Pancreas (tissue), 10 donors: Measurements from ENCODE around the gene SRBD1. TPM values are rescaled to one million over a fixed set of nuclear protein-coding genes. Genes with fewer than 3 reads are reported as not detected.

Experiments
- ATAC-seq, 4 donors: fragments of 200-7000 bp; cut with Tn5 transposase; one replicate each; pipeline versions ENCODE4 v1.8.0 to v1.9.1; 2020; ENCODE audit warnings: mild to moderate bottlenecking in 4 of 4, moderate library complexity in 4 of 4
- DNase-seq, 6 donors: peaks; one replicate each; pipeline ENCODE4 v3.0.0-alpha.2; 2020
- FAIRE-seq: peaks from 2 replicates; lab custom pipeline; 2012; peaks lifted over from hg19 to GRCh38; lab: Jason Lieb, UNC
- H3K27ac ChIP-seq, 4 donors: fragments of 200-600 bp; sonication (generic); 1 replicate in 3 of 4; 2 replicates in 1 of 4; pipeline versions ENCODE4 v1.5.0 to v1.8.0; 2020
- H3K27me3 ChIP-seq, 4 donors: fragments of 200-600 bp; one replicate each; pipeline ENCODE4 v1.8.0; 2021
- H3K36me3 ChIP-seq, 3 donors: fragments of 200-600 bp; sonication (generic) in 1 of 3; one replicate each; pipeline versions ENCODE4 v1.5.0 to v1.8.0; 2020 to 2021
- H3K4me1 ChIP-seq, 3 donors: fragments of 200-600 bp; one replicate each; pipeline ENCODE4 v1.8.0; 2021
- H3K4me3 ChIP-seq, 4 donors: fragments of 200-600 bp; sonication (generic) in 2 of 4; one replicate each; pipeline versions ENCODE4 v1.5.0 to v1.8.0; 2020 to 2021
- H3K9me3 ChIP-seq, 4 donors: fragments of 200-600 bp; one replicate each; pipeline ENCODE4 v1.8.0; 2021
- CTCF ChIP-seq, 4 donors: fragments of 200-600 bp; sonication (generic) in 3 of 4; IDR thresholded peaks; one replicate each; pipeline versions ENCODE4 v1.5.0 to v1.8.0; 2021; ENCODE audit warnings: antibody characterized with exemption in 4 of 4
- WGBS, 2 donors: extraction: QIAGEN DNeasy Blood & Tissue Kit; methylation state at CpG; one replicate each; pipeline ENCODE4 v1.1.7; 2013; 5-methylcytosine and 5-hydroxymethylcytosine counted together
- intact Hi-C, 3 donors: fragments of 100-400 bp; cut with DNase I; formaldehyde crosslinking; loops; one replicate each; pipeline versions ENCODE4 v1.11.1 to v1.14.2; 2022
- polyA plus RNA-seq, 2 donors: library from polyadenylated mRNA; stranded (reverse); fragments of 200-250 nt; gene quantifications; one replicate each; pipeline ENCODE4 v1.2.3, GENCODE V29; 2013
- total RNA-seq, 6 donors: library from RNA; stranded (reverse); fragmentation: NEBNext Ultra II Directional in 4 of 6; extraction: Animal tissue kit (Norgen Biotek cat#: 25700) in 4 of 6; gene quantifications; one replicate each; pipeline versions ENCODE4 v1.2.1 to v1.2.4, GENCODE V29; 2021 to 2023
- donor health status: healthy with polysubstance abuse.
- donor health status: DM: no; HTN: no; CAD: no; lungs with moderate emphysema.
- donor health status: DM: no; HTN: no; CAD: no.
- donor health status: control.
- donor health status: control.
- donor health status: Bipolar disorder and iron deficiency.
- donor health status: DM: yes; HTN: yes; CAD: no.
- donor health status: DM: no; HTN: no; CAD: no.
- donor health status: DM: no; HTN: no; CAD: no.
- donor health status: DM: yes; HTN: yes; CAD: no.

Gene SRBD1
- total and polyA plus RNA-seq, 8 donors, result 3.2 to 15.4 (median 11.6) TPM

DNA sequence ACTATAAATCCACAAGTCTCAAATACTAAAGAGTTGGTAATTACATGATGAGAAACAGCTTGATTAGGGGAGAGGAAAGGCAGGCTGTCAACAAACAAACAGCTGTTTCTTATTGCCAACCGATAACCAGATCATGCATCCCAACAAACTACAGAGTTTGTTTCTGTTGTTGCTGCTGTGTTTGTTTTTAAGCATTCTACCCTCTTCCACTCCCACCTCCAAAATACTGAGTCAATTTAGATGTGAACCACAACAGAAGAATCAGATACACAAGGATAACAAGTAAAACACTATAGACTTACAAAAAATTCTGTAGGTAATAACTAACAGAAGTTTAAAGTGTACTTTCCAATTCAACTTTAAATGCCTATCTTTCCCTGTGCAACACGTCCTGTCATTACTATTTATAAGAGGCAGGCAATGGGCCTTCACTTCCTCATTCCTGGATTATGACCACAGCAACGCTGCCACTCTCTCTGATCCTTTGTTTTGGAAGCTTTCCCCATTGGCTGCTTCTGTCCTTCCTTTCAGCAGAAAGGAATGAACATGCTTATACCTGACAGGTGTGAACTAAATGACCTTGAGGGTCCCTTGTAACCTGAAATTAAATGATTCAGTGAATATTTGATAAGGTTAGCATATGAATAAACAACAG is 152.0 kb downstream of the SRBD1 start:
- DNase-seq (peak in 4 of 6 donors; percentile 24 to 70 (median 62)), ATAC-seq (peak; percentile 91 to 98 (median 97)), FAIRE-seq (peak; percentile 67)
- Histone ChIP-seq H3K36me3 (no peaks in the 10 kb centered on the region), H3K27ac (peak overlapping the region; percentile 61 to 85 (median 71)), H3K27me3 (no peaks in the 10 kb centered on the region), H3K9me3 (no peaks in the 10 kb centered on the region), H3K4me1 (peaks cover 22 to 56% (median 36%) of the 10 kb centered on the region in 3 donors), H3K4me3 (no peak overlapping the region)
- TF ChIP-seq CTCF (IDR thresholded peaks at IDR 0.05), result no peak
- WGBS, 2 donors, result 12 to 18% methylated on average over 3 of the region's 3 CpGs
- intact Hi-C loops, result no loop called here

DNA sequence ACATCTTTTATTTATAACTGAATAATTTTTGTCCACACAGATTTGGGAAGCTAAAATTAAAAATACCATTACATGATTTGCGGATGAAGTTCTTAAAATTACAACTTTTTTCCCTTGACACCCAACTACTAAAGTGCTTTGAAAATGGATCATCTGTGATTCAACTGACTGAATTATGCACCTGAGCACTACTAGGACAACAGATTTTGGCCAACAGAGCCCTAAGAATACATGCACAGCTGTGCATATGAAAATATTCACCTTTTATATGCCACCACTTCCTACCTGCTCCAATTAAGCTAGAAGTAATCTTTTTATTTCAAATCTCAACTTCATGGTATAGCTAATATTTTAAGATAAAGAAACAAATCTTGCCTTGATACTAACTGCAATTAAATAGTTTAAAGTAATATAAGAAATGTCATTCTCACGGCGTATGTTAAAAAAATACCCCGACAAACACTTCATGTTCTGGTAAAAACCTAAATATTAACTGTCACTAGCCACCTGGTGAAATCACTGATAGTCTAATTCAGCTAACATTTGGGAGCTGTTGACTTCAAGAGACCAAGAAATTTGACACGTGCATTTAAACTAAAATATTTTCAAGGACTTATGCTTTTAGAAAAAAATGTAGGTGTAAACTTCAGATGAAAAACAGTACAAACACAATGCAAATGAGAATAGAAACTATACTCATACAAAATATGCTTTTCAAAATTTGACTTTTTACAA is 153.7 kb downstream of the SRBD1 start:
- intact Hi-C loops, result no loop called here
- Histone ChIP-seq H3K27ac (peak overlapping the region in 2 of 4 donors; percentile 69 to 85), H3K4me1 (peaks cover 22 to 58% (median 36%) of the 10 kb centered on the region in 3 donors), H3K27me3 (no peaks in the 10 kb centered on the region), H3K4me3 (no peak overlapping the region), H3K36me3 (no peaks in the 10 kb centered on the region), H3K9me3 (no peaks in the 10 kb centered on the region)
- WGBS, 2 donors, result 53 to 54% methylated on average over 5 of the region's 5 CpGs
- no peak for TF ChIP-seq CTCF (IDR thresholded peaks at IDR 0.05)
- DNase-seq, result no peak
- FAIRE-seq, result no peak
- no peak for ATAC-seq

GRCh38 chr2:45452866-45453265 is 158.2 kb downstream of the SRBD1 start:
- no peak for DNase-seq

DNA sequence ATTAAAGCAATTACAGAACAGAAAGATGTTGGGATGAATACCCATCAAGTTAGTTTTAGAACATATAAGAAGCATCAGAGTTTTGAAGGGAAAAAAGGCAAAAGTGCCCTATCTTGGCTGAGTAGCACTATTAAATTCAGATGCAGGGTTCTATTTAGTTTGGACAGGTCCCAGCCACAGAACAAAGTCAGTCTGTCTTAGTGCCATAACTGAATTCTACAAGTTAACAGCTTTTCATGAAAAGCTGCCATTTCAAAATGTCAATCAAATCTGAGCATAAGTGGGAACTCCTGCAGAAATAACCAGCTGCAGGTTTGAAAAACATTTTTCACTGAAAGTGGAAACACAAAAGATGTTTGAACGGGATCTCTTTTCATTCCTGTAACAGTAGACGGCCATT is 160.4 kb downstream of the SRBD1 start:
- FAIRE-seq (no peak), DNase-seq (peak in 1 of 6 donors; percentile 17), ATAC-seq (peak in 3 of 4 donors; percentile 82 to 86 (median 82))
- peak overlapping the region in 1 of 4 donors; percentile 33 for H3K27ac ChIP-seq
- H3K9me3 ChIP-seq, result no peaks in the 10 kb centered on the region
- no peak for TF ChIP-seq CTCF (IDR thresholded peaks at IDR 0.05)
- H3K4me3 ChIP-seq, result no peak overlapping the region
- no peaks in the 10 kb centered on the region for H3K27me3 ChIP-seq
- intact Hi-C loops, result no loop called here
- 33% methylated on average over 2 of the region's 2 CpGs for WGBS, 2 donors
- peaks cover 5 to 40% (median 13%) of the 10 kb centered on the region in 3 donors for H3K4me1 ChIP-seq
- no peaks in the 10 kb centered on the region for H3K36me3 ChIP-seq

More at GRCh38 chr2:45452866-45453265, 158.2 kb downstream of the SRBD1 start:
- no peak overlapping the region for H3K4me3 ChIP-seq
- H3K9me3 ChIP-seq, result no peaks in the 10 kb centered on the region
- FAIRE-seq, result no peak
- H3K36me3 ChIP-seq, result no peaks in the 10 kb centered on the region
- H3K27me3 ChIP-seq, result no peaks in the 10 kb centered on the region
- no peak for TF ChIP-seq CTCF (IDR thresholded peaks at IDR 0.05)
- ATAC-seq, result no peak
- WGBS, 2 donors, result 90% methylated on average over 4 of the region's 4 CpGs
- no peak overlapping the region for H3K27ac ChIP-seq
- intact Hi-C loops, result no loop called here
- H3K4me1 ChIP-seq, result peaks cover 16 to 51% (median 23%) of the 10 kb centered on the region in 3 donors
